HG03469 (cell line): Measurements from ENCODE around the gene MAGI2.

Source experiments
- ATAC-seq: cut with Tn5 transposase; IDR thresholded peaks from one replicate; pipeline ENCODE4 v1.9.1; 2021; ENCODE audit warnings: mild to moderate bottlenecking, moderate library complexity, moderate number of reproducible peaks; ENCODE audit not compliant: unreplicated experiment

Gene MAGI2

DNA sequence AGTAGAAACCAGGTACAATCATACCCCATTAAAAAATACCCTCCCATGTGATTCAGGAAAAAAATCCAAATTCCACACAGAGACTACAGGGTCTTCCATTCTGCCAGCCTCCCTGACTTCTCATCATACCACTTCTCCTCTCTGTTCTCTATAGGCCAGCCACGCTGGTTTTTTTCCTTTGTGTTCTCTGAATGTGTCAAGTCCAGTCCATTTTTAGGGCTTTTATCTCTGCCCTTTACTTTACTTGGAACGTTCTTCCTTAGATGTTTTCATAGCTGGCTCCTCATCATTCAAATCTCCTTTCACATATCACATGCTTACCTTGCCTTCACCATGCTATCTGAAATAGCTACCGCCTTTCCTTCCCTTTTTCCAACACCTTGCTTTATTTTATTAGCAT lies 1057.3 kb downstream of the MAGI2 start:
- no peak for ATAC-seq

DNA sequence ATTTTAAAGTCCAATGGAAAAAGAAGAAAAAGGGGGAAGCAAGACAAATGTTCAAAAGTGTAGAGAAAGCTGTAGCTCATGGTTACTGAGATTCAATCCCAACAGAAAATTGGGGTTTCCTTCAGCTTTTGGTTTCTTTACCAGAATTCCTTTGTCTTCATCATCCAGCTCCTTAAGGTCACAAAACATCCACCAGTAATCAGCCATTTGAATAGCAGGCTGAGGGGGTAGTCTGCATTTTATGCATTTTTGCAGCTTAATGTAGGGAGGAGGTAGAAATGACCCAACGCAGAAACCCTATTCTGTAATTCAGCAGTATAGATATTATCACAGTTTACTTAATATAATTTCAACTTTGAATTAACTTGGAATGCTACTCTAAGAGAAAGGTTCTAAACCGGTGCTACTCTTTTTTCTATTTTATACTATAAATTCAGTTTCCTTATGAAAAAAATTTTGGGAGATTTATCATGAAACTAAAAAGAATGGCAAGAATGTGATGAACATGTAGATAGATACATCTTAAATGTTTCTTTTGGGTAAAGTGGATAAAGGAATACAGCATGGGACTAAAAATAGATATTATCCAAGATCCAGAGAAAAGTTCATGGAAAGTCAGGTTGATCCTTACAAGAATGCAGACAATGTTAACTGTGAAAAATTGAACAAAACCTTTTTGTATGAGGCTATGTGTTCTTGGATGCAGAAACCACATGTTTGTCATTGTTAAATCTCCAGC lies 1058.0 kb downstream of the MAGI2 start:
- no peak for ATAC-seq

DNA sequence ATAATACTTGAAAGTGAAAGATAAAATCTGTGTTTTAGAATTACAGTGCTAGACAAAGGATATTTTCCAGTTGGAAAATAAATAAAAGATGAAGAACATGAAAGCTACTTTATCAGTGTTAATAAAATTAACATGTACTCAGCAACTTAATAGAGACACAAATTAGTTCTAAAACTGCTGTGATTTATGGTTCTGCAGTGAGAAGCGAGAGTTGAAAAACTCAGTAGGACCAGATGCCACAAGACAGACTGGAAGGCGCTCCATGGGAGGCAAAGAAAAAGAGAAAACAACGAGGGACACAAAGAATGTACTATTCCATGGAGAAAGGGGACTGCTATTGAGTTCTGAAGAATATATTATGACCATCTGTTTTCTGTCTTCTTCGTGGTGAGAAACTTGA lies 1064.4 kb downstream of the MAGI2 start:
- ATAC-seq, result no peak

DNA sequence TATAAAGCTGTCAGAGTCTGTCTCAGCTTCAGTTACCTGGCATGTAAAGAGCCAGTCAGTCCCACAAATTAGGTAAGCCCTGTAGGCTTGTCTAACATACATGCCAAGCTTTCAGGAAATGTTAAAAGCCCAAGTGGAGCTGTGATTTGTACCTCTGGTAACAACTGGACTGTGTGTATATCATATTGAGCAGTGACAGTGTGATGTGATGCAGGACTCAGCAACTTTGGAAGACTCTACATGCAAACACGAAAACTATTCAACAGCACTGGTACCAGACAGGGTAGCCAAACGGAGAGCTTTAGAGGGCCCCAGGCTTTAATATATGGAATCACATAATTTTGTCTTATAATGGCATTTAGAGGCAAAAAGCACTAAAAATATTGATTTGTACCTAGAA lies 1066.9 kb downstream of the MAGI2 start:
- no peak for ATAC-seq

DNA sequence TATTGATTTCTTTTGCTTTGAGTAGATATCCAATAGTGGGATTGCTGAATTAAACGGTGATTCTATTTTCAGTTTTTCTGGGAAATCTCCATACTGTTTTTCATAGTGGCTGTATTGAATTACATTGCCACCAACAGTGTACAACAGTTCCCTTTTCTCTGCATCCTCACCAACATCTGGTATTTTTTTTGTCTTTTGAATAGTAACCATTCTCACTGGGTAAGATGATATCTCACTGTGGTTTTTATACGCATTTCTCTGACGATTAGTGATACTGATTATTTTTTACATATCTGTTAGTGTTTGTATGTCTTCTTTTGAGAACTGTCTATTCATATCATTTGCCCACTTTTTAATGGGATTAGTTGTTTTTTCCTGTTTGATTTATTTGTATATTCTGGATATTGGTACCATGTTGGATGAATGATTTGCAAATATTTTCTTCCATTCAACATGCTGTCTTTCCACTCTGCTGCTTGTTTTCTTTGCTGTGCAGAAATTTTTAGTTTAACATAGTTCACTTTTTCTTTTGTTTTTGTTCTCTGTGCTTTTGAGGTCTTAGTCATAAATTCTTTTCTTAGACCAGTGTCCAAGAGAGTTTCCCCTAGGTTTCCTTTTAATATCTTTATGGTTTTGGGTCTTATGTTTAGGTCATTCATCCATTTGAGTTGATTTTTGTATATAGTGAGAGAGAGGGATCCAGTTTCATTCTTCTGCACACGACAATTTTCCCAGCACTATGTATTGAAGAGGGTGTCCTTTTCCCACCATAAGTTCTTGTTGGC lies 1070.2 kb downstream of the MAGI2 start:
- no peak for ATAC-seq

DNA sequence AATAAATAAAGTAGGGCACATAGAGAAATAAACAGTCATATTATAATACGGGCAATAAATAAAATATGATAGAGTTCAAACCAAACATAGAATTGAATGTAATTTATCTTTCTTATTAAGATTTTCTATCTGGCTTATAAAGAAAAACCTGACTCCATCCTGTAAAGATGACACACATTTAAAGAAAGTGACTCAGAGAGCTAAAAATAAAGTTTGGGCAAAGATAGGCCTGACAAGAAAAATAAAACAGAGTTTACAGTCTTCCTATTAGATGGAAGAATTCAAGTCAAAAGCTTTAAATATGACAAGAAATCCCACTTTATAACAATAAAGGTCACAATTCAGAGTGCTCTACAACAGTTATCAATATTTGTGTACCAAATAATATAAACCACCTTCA lies 1074.3 kb downstream of the MAGI2 start:
- no peak for ATAC-seq

DNA sequence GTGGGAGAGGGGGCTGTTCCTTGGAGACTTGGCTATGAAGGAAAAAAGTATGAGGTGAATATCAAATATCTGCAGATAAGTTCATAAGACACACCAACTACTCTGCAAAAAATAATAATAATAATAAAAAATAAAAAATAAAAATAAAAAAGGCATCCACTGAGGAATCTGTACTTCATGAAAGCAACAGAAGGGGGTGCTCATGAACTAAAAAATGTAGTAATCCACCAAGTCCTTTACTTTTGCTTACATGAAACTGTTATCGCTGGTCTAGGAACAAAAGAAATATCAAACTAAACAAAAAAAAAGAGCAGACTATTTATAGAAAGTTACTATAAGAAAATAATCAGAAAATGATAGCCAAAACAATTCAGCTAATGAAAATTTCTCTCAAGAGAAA lies 1075.9 kb downstream of the MAGI2 start:
- ATAC-seq, result no peak

DNA sequence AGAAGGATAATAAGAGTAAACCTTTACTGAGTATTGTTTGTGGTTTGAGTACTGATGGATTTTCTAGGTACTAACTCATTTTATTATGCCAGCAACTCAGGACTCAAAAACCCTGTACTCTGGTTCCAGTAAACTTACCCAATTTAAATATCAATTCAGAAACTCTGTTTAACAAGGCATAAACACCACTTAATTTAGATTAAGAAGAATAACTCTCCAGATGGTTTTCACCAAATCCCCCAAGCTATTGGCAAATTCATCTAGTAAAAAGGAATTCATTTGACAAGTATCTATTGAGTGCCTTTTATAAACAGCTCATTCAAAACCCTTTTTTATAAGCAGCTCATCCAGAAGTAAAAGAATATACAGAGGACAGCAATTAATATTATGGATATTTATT lies 1082.5 kb downstream of the MAGI2 start:
- ATAC-seq, result no peak

DNA sequence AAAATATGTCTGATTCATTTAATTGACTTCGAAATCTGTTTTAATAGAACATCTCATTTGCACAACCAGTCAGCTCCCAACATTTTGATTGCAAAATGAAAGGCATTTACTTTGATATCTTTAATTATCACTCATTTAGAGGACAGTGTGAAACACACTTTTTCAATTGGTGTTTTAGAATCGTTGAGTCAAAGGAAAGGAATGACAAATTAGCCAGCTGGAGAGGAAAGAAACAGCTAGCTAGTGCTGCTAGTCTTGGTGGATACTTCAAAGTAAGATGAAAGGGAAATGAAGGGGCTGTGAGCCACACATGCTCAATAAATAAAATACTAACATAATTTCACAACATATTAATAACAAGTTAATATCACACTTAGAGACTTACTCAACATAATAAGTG lies 1084.7 kb downstream of the MAGI2 start:
- no peak for ATAC-seq

DNA sequence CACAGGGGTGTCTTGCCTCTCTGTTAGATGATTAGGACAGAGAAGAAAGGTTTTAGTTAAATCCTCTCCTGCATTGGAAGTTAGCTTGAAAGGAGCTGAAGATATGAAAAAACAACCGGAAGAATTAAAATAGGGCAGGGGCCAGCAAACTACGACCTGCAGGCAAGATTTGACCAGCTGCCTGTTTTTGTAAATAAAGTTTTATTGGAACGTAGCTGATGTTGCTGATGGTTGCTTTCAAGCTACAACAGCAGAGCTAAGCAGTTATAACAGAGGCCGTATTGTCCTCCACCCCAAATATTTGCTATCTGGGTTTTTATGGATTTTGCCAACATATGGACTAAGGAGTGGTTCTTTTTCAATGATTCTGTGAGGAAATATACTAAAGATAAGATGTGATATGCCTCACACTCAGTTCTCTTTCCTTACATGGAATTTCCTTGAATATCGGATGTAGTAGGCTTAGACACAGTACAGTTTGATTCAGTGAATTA lies 1086.1 kb downstream of the MAGI2 start:
- ATAC-seq, result no peak

DNA sequence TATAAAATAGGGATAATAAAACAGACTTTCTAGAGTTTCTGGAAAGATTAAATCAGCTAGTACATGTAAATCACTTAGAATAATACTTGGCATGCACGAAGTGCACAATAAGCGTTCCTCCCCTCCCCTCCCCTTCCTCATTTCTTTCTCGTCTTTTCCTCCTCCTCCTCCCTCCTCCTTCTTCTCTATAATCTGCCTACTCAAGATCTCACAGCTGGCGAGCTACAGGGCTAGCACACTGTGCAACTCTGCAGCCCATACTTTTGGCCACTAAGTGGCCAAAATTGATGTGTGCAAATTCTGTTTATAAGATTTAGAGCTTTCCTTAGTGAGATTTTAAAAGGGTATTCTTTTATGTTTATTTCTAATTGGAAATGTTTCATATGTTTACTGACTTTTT lies 1089.6 kb downstream of the MAGI2 start:
- no peak for ATAC-seq

DNA sequence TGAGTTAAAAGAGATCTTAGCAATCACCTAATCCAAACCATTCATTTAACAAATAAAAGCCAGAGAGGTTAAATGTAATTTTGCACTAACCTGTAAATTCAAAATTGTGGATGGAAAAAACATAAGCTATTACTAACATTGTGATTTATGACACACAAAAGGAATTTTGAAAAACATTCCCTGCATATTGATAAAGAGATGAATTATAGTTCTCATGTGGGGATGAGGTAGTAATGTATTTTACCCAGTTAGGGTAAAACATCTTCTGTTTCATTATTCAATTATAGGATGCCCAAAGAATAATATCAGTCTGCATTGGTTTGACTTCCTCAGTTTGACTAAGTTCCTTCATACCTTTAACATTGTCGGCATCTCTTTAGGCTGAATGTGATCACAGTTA lies 1093.6 kb downstream of the MAGI2 start:
- ATAC-seq, result no peak

DNA sequence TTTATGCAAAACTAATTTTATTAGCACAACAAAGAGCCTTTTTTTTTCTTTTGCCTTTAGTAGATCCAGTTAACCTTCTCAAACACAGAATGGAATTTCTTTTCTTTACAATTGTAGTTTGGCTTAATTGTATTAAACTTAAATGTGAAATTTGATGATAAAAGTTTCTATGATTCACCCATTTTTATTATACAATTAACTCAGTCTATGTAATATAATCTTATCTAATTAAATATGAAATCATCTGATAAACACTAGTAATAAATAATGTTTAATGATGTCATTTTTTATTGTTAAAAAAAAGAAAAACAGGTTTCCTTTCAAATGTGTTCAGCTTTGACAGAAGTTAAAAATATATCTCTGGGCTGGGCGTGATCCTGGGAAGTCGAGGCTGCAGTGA lies 1095.8 kb downstream of the MAGI2 start:
- ATAC-seq, result no peak

DNA sequence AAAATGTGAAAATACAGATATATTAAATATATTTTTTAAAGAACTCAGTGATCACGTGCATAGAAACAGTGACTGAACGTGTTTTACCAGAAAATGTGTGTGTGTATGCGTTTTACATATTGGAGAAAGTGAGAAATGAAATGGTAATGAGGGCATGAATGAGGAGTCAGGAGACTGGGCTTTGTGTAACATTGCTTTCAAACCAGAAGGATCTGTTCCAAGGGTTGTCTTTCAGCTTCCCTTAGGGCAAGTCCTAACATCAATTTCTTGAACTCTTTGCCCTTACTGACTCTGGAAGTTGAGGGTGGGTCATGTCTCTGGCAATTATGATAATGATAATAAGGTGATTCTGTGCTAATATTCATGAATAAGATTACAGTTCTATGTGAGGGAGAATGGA lies 1097.6 kb downstream of the MAGI2 start:
- ATAC-seq, result no peak

DNA sequence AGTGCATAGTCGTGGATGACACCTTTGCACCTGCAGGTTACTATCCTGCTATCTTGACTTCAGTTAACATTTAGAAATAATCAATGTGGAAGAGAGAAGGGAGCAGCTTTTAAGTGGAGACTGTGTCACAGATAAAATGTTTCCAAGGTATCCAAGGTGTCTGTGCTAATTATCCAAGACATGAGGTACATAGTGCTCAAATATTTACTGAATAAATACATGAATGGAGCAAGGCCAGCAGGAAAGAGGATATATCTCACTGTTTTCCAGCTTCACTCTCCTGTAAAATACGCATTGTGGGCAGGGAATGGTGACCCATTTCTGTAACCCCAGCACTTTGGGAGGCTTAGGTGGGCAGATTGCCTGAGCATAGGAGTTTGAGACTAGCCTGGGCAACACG lies 1102.5 kb downstream of the MAGI2 start:
- ATAC-seq, result no peak

DNA sequence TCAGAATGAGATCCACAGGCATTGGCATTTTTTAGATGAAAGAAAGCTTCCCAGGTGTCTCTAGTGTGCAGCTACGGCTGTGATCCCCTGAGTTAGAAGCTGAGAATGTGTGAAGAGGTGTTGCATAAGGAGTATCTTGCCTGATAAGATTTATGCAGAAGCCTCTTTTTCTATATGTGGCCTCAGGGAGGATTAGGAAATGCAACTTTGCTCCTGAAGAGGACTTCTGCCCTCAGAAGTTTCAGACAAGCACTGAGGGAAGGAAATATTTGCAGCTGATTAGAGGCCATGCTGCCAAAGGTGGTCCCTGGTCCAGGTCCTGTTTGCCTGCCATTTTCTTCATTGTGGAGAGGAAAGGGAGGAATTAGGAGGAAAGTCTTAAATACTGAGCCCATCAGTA lies 1103.1 kb downstream of the MAGI2 start:
- ATAC-seq, result no peak

DNA sequence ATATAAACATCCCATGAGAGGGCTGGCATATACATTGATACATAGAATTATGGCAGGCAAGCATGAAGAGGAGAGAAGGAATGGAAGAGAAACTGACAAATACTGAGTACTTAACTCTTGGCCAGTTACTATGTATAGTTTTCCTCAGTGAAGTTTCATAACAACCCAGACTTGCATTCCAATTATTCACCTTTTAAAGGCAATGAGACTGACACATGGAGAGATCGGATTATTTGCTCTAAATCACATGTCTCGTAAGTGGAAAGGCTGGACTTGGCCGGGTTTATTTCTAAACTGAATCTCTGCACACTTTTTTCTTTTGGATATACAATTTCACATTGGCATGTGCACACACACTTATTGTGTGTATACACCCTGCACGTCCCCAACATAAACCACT lies 1106.6 kb downstream of the MAGI2 start:
- ATAC-seq, result no peak

DNA sequence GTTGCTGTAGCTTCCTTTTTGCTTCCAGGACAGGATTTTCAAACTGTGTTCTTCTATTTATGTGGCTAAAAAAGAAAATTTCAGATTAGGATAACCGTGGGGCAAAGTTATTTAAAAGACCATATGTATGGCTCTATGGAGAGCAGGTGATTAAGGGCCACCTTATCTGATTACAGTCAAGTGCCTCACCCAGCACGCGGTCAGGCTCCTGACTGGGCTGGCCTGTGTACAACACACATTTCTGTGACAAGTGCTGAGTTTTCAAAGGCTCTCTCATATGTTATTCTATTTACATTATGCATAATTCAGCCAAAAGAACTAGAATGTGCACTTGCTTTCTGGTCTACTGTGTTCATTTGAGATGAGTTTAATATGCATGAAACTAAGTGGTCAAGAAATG lies 1107.5 kb downstream of the MAGI2 start:
- ATAC-seq, result no peak

DNA sequence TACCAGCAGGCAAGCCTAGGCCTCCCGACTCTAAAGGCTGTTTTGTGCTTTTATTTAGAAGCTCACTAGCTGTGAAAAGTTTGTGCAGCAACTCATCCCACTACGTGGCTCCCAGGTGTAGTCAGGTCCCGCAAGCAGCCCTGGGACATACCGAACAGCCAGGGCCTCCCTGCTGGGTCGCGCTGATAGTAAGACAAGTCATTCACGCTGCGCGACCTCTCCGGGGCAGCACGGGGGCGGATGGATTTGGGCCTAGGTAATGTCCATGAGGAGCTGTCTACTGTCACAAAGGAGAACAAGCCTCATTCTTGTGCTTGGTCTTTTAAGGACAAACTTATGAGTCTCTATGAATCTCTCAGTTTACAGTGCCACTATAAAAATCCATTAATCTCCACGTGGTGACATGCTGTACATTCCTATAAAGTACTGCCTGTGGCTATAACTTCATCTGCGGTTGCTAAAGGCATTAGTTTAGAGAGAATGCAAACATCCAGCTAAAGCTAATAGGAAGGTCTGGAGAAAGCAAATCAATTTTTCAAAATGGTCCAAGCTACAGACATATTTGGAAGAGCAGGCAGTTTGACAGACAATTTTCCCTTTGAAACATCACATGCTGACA lies 1108.1 kb downstream of the MAGI2 start:
- ATAC-seq, result no peak

DNA sequence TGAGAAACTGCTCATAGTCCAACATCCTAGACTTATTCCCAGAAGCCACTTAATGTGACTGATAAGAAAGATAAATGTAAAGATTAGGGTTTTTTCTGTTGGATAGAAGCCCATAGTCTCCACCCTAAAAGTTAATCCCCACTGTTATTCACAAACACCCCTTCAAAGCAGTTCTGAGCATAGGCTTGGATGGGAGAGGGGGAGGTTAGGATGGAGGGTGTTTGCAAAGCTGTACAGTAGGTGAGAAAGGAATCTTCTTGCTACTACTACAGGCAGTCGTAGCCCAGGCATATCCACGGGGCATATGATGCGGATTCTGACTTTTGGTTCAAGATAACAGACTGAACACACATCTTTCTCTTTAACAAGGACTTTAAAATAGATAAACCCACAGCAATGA lies 1119.0 kb downstream of the MAGI2 start:
- ATAC-seq, result no peak

DNA sequence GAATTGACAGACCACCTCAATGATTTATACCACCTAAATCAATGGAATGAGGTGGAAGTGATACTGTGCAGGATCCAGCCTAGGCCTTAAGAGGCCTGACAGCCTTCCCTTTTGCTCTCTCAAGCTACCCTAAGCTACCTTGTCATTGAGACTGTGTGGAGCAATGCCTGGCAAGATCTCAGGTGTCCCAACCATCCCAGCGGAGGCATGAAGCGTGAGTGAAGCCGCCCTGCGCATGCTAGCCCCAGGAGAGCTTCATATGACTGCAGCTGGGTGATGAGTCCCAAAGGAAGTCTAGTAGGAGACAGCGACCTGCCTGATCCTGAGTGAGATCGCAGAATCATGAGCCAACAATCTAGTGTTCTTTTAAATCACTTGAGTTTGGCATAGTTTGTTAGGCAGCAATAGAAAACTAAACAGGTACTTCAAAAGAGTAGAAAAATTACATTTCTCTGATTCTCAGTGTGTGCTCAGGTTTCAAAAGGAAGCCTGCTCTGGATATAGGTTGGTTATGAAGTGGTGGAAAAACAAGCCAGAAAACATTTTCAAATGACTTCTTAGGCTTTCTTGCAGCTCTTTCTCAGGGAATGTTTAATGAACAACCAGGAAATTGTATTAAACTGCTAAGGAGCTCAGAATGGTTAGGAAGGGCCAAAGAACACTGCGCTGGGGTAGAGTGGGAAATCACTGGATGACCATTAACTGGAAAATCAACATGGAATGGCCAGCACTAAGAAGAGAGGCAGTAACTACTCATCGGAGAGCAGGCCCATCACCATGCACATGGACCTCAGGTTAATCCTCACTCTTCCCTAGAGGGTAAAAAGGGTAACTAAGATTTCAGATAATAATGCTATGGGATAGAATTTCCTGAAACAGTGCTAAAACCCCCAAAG lies 1119.7 kb downstream of the MAGI2 start:
- no peak for ATAC-seq
